Activated T-helper 9 cell treated with anti-CD3 and anti-CD28 coated beads, Interleukin-2, amount 50 U/mL, for 16 hours (primary cell): ENCODE results near the gene ZW10.

ENCODE experiments used
- DNase-seq: peaks from one replicate; pipeline ENCODE4 v3.0.0-alpha.2; 2020; ENCODE audit warnings: low read depth

Gene ZW10

GRCh38 chr11:113697111-113697510 is 76.4 kb downstream of the ZW10 start:
- no peak for DNase-seq

GRCh38 chr11:113695207-113695606 is 78.3 kb downstream of the ZW10 start:
- no peak for DNase-seq

- DNase-seq = no peak
Observed at GRCh38 chr11:113694390-113694789, 79.1 kb downstream of the ZW10 start.

GRCh38 chr11:113693030-113693429 is 80.5 kb downstream of the ZW10 start:
- DNase-seq = no peak

DNA sequence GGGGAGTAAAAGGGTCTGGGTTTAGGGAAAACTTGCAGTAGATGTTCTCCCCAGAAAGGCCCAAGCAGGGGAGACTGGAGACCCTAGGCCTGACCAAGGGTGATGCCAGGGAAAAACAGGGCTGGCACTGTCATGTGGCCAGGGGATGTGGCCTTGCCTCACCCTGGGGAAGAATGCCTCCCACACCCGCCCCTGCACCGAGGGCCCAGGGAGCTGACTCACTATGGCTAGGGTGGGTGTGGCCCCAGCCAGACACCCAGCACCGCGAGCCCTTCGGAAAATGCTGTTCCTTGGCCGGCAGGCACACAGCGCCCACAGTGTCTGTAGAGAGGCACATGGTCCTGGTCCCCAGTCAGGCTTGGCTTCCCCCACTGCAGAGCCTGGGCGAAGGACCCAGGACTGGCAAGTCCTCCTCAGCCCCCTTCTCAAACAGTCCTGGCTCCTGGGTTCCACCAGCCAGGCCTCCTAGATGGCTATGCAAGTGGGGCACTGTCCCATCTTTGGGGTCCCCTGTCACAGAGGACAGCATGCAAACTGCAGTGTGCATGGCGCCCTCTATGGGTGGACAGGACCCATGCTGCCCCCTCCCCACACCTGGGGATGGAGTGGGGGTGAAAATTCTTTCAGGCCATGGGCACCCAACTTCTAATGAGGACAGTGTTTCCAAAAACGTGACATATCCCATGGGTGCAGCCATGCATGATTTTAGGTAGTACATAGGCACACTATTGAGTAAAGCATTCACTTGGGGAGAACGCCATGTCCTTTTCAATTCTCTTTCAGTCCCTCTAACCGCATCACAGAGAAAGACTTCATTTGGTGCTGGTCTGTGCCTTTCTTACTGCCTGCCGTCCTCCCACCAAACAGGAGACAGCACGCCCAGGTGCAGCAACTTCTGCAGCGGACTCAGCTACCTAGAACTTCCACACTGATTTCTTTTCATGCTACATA is 82.6 kb downstream of the ZW10 start:
- no peak for DNase-seq

GRCh38 chr11:113689768-113690618 is 83.5 kb downstream of the ZW10 start:
- DNase-seq = no peak

GRCh38 chr11:113685654-113686359 is 87.7 kb downstream of the ZW10 start:
- DNase-seq = no peak

DNA sequence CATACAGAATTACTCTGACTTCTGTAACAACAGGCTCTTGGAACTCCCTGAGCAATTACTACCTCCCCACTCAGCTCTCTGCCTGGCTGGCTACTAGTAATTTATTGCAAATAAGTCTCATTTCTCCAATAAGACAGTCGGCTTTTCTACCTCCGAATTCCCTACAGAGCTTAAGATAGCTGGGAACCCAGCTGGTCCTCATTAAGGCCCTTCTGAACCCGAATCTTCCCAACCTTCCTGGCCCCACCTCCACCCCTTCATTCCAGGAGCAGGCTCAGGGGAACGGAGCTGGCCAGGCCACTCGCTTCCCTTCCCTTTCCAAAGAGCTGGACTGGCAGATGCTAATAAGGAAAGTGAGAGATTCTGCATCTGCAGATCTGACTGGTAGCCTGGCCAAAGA is 89.0 kb downstream of the ZW10 start:
- no peak for DNase-seq

DNA sequence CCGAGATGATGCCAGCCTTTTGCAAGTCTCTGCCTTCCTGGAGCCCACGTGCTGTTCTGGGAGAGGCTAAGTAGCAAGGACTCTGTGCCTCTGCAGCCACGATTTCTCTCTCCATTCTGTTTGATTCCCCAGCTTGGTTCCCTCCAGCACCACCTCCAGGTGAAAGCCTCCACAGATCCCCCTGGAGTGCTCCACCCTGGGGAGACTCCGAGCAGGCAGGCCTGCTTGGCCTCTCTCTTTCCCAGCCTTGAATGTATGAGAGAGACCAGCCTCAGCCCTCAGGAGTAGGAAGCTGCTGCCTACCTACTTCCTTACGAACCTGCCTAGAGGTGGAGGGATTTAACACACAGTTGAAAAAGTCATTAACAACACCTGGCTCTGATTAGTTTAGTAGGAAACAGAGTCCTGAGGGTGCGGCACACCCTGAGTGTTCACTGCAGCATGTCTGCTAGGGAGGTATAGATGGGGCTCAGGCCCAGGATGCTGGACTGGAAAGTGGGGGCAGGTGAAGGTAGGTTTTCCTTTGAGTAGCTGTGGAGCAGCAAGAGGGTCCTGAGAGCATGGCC is 89.9 kb downstream of the ZW10 start:
- DNase-seq = no peak
